DMS153 (cell line): ENCODE data around the gene NFAT5.
A peak's percentile ranks its signal among the peaks of the same experiment; 100 is the strongest.
"Not testable (repeated sequence)": the region's sequence is repeated elsewhere in the genome, so short reads cannot be mapped to it uniquely, and the experiment has no call there.

Experiments used
- DNase-seq: peaks from one replicate; lab custom pipeline; 2025; lab: John Stamatoyannopoulos, UW

Gene NFAT5

GRCh38 chr16:69595127-69596036, 29.6 kb downstream of the NFAT5 start:
- DNase-seq, result no peak

GRCh38 chr16:69596801-69597200, 31.0 kb downstream of the NFAT5 start:
- no peak for DNase-seq

GRCh38 chr16:69598045-69598444, 32.3 kb downstream of the NFAT5 start:
- no peak for DNase-seq

GRCh38 chr16:69599731-69600130, 34.0 kb downstream of the NFAT5 start:
- no peak for DNase-seq

- no peak for DNase-seq
Observed at GRCh38 chr16:69600202-69600601, 34.4 kb downstream of the NFAT5 start.

- no peak for DNase-seq
Observed at GRCh38 chr16:69601250-69601649, 35.5 kb downstream of the NFAT5 start.

- DNase-seq, result no peak
Observed at GRCh38 chr16:69606985-69607384, 41.2 kb downstream of the NFAT5 start.

- DNase-seq, result no peak
Observed at GRCh38 chr16:69607674-69608073, 41.9 kb downstream of the NFAT5 start.

GRCh38 chr16:69610356-69610755, 44.6 kb downstream of the NFAT5 start:
- no peak for DNase-seq

- no peak for DNase-seq
Observed at GRCh38 chr16:69611103-69611640, 45.4 kb downstream of the NFAT5 start.

- DNase-seq, result peak; percentile 40
Observed at GRCh38 chr16:69613378-69614154, 47.8 kb downstream of the NFAT5 start.

- DNase-seq, result no peak
Observed at GRCh38 chr16:69615528-69615927, 49.8 kb downstream of the NFAT5 start.

GRCh38 chr16:69616082-69616481, 50.3 kb downstream of the NFAT5 start:
- no peak for DNase-seq

GRCh38 chr16:69618307-69618706, 52.5 kb downstream of the NFAT5 start:
- DNase-seq, result no peak

- no peak for DNase-seq
Observed at GRCh38 chr16:69618721-69619120, 53.0 kb downstream of the NFAT5 start.

GRCh38 chr16:69619514-69619913, 53.7 kb downstream of the NFAT5 start:
- no peak for DNase-seq

- DNase-seq, result no peak
Observed at GRCh38 chr16:69620573-69620972, 54.8 kb downstream of the NFAT5 start.

GRCh38 chr16:69621225-69621624, 55.5 kb downstream of the NFAT5 start:
- no peak for DNase-seq

GRCh38 chr16:69626256-69626655, 60.5 kb downstream of the NFAT5 start:
- DNase-seq, result no peak

- no peak for DNase-seq
Observed at GRCh38 chr16:69632828-69633227, 67.1 kb downstream of the NFAT5 start.

GRCh38 chr16:69633375-69633774, 67.6 kb downstream of the NFAT5 start:
- DNase-seq, result no peak

- DNase-seq, result not testable (repeated sequence)
Observed at GRCh38 chr16:69636563-69637146, 70.9 kb downstream of the NFAT5 start.
